CD4-positive, CD25-positive, alpha-beta regulatory T cell (primary cell): ENCODE data around the gene FHAD1. TPM values are rescaled to one million over a fixed set of nuclear protein-coding genes. Genes with fewer than 3 reads are reported as not detected.
A peak's percentile ranks its signal among the peaks of the same experiment; 100 is the strongest.

Experiments
- ATAC-seq, 2 donors: fragments of 150-1000 bp; cut with Tn5 transposase; one replicate each; pipeline ENCODE4 v1.10.0; 2021; ENCODE audit warnings: low read depth in 2 of 2, moderate number of reproducible peaks in 2 of 2, moderate library complexity in 1 of 2
- DNase-seq, 3 donors: peaks; one replicate each; pipeline versions ENCODE4 v3.0.0 to v3.0.0-alpha.2; 2012 to 2022; ENCODE audit warnings: mixed read lengths in 1 of 3
- H3K27ac ChIP-seq: one replicate; pipeline ENCODE4 v1.7.0; 2013; ENCODE audit warnings: mild to moderate bottlenecking, low read length; ENCODE audit not compliant: insufficient read depth, poor library complexity, severe bottlenecking
- H3K27me3 ChIP-seq: one replicate; pipeline ENCODE4 v1.7.0; 2013; ENCODE audit warnings: low read length; ENCODE audit not compliant: control insufficient read depth, insufficient read depth
- H3K36me3 ChIP-seq: one replicate; pipeline ENCODE4 v1.7.0; 2013; ENCODE audit warnings: mild to moderate bottlenecking, low read length, moderate library complexity; ENCODE audit not compliant: control insufficient read depth, insufficient read depth
- H3K4me1 ChIP-seq: 2 replicates; pipeline ENCODE4 v1.7.0; 2013; ENCODE audit warnings: mild to moderate bottlenecking, low read length; ENCODE audit not compliant: insufficient read depth, control insufficient read depth, poor library complexity, severe bottlenecking
- H3K4me3 ChIP-seq: one replicate; pipeline ENCODE4 v1.7.0; 2013; ENCODE audit warnings: low read depth, mild to moderate bottlenecking, low read length, moderate library complexity
- H3K9me3 ChIP-seq, 2 experiments: 1 replicate in 1 of 2; 2 replicates in 1 of 2; pipeline ENCODE4 v1.7.0; 2013; ENCODE audit warnings: low read length in 2 of 2, mild to moderate bottlenecking in 1 of 2, moderate library complexity in 1 of 2; ENCODE audit not compliant: control insufficient read depth in 2 of 2
- H3K27ac Mint-ChIP-seq, 3 donors: one replicate each; pipeline ENCODE4 v1.8.0; 2020 to 2022; ENCODE audit warnings: mild to moderate bottlenecking in 3 of 3, mixed read lengths in 3 of 3, moderate library complexity in 2 of 3
- H3K27me3 Mint-ChIP-seq: one replicate; pipeline ENCODE4 v1.8.0; 2022; ENCODE audit warnings: mild to moderate bottlenecking, mixed read lengths
- H3K36me3 Mint-ChIP-seq: one replicate; pipeline ENCODE4 v1.8.0; 2020; ENCODE audit warnings: mixed read lengths
- H3K4me1 Mint-ChIP-seq, 4 donors: one replicate each; pipeline ENCODE4 v1.8.0; 2020 to 2022; ENCODE audit warnings: mixed read lengths in 4 of 4, mild to moderate bottlenecking in 1 of 4
- H3K4me3 Mint-ChIP-seq, 4 donors: one replicate each; pipeline ENCODE4 v1.8.0; 2020 to 2022; ENCODE audit warnings: mild to moderate bottlenecking in 4 of 4, mixed read lengths in 4 of 4, moderate library complexity in 3 of 4
- H3K9me3 Mint-ChIP-seq, 7 donors: one replicate each; pipeline ENCODE4 v1.8.0; 2020 to 2022; ENCODE audit warnings: mixed read lengths in 7 of 7, mild to moderate bottlenecking in 3 of 7, moderate library complexity in 2 of 7
- polyA plus RNA-seq, 4 donors: library from polyadenylated mRNA; unstranded; fragments of 300-500 nt; fragmentation: Illumina TruSeq; gene quantifications; one replicate each; pipeline ENCODE4 v1.2.3, GENCODE V29; 2021
- total RNA-seq: library from RNA; stranded (reverse); gene quantifications from one replicate; pipeline ENCODE4 v1.2.3, GENCODE V29; 2022

Gene FHAD1
- total and polyA plus RNA-seq, 5 donors from 2014 or later = not detected

- H3K4me1 Mint-ChIP-seq = no peaks in the 10 kb centered on the region
- Histone ChIP-seq H3K4me1 (no peaks in the 10 kb centered on the region), H3K36me3 (no peaks in the 10 kb centered on the region), H3K27ac (no peak overlapping the region), H3K27me3 (peaks cover 6% of the 10 kb centered on the region), H3K9me3 (no peaks in the 10 kb centered on the region), H3K4me3 (no peak overlapping the region)
- DNase-seq (no peak), ATAC-seq (no peak)
- no peak overlapping the region for H3K27ac Mint-ChIP-seq
- no peaks in the 10 kb centered on the region for H3K36me3 Mint-ChIP-seq
- no peaks in the 10 kb centered on the region for H3K27me3 Mint-ChIP-seq
- peaks cover 0 to 2% (median 0%) of the 10 kb centered on the region in 7 donors for H3K9me3 Mint-ChIP-seq
- no peak overlapping the region for H3K4me3 Mint-ChIP-seq
Observed at GRCh38 chr1:15332525-15332924, 85.5 kb downstream of the FHAD1 start.

GRCh38 chr1:15332952-15333715, 86.1 kb downstream of the FHAD1 start:
- no peak overlapping the region for H3K4me3 ChIP-seq
- Mint-ChIP-seq H3K9me3 (peaks cover 0 to 2% (median 0%) of the 10 kb centered on the region in 7 donors), H3K27ac (no peak overlapping the region), H3K4me3 (no peak overlapping the region), H3K27me3 (peaks cover 2% of the 10 kb centered on the region), H3K4me1 (no peaks in the 10 kb centered on the region), H3K36me3 (no peaks in the 10 kb centered on the region)
- no peak for ATAC-seq
- H3K4me1 ChIP-seq = no peaks in the 10 kb centered on the region
- H3K27ac ChIP-seq = no peak overlapping the region
- DNase-seq = no peak
- H3K36me3 ChIP-seq = no peaks in the 10 kb centered on the region
- H3K27me3 ChIP-seq = peaks cover 6% of the 10 kb centered on the region
- H3K9me3 ChIP-seq = no peaks in the 10 kb centered on the region

DNA sequence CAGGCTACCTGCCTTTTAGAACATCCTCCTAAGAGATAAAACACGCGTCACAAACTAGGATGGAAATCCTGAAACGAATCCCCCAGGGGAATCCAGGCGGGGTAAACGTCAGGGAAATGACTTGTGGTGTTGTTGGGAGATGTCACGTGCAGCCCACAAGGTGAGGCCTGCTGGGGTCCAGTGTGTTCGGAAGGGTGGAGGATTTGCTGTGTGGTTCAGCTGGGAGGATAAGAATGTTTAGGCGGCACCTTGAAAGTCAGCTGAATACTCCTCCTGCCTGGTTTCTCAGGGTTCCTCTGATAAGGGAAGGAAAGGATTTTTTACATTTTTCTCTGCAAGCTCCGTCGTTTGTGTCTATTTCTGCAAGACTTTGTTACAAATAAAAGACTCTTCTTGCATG, 88.0 kb downstream of the FHAD1 start:
- H3K27ac Mint-ChIP-seq = no peak overlapping the region
- ATAC-seq (no peak), DNase-seq (no peak)
- H3K9me3 Mint-ChIP-seq = peaks cover 0 to 2% (median 0%) of the 10 kb centered on the region in 7 donors
- no peak overlapping the region for H3K4me3 Mint-ChIP-seq
- H3K4me1 Mint-ChIP-seq = peaks cover 0 to under 1% (median 0%) of the 10 kb centered on the region in 4 donors
- Histone ChIP-seq H3K27me3 (peaks cover 2% of the 10 kb centered on the region), H3K4me3 (no peak overlapping the region), H3K36me3 (no peaks in the 10 kb centered on the region), H3K9me3 (no peaks in the 10 kb centered on the region), H3K4me1 (no peaks in the 10 kb centered on the region), H3K27ac (no peak overlapping the region)
- peaks cover 6% of the 10 kb centered on the region for H3K27me3 Mint-ChIP-seq
- no peaks in the 10 kb centered on the region for H3K36me3 Mint-ChIP-seq

GRCh38 chr1:15336866-15337265, 89.8 kb downstream of the FHAD1 start:
- H3K27me3 Mint-ChIP-seq = peaks cover 6% of the 10 kb centered on the region
- no peak overlapping the region for H3K27ac Mint-ChIP-seq

DNA sequence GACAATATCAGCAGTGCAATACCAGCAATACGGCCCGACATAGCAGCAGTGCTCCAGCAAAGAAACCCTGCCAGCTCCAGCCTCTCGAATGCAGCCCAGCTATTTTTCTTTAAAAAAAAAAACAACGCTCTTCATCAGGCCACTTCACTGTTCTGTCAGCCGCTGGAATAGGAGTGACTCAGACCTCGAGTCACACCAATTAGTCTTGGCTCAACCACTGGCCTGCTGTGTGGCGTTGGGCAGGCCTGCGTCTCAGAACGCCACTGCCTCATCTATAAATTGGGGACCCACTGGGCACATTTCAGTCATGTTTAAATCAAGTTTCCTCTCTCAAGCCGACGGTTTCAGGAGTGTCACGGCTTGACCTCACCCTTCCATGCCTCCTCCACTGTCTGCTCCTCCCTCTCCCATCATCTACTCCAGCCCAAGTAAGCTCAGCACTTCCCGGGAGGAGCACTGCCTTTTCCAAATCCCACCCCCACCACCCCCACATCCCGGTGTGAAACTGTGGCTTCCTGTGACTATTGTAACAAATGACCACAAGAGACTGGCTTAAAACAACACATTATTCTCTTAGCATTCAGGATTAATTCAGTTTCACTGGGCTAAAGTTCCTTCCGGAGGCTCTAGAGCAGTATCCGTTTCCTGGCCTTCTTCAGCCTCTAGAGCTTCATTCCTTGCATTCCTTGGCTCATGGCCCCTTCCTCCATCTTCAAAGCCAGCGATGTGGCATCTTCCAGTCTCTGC, 90.8 kb downstream of the FHAD1 start:
- Histone ChIP-seq H3K4me1 (peaks cover 11% of the 10 kb centered on the region), H3K36me3 (no peaks in the 10 kb centered on the region), H3K27ac (no peak overlapping the region), H3K27me3 (no peaks in the 10 kb centered on the region), H3K9me3 (no peaks in the 10 kb centered on the region), H3K4me3 (no peak overlapping the region)
- H3K27ac Mint-ChIP-seq = peak overlapping the region in 1 of 3 donors; percentile 69
- DNase-seq = no peak
- peaks cover 6% of the 10 kb centered on the region for H3K27me3 Mint-ChIP-seq
- peaks cover 0 to 2% (median 0%) of the 10 kb centered on the region in 7 donors for H3K9me3 Mint-ChIP-seq
- H3K4me3 Mint-ChIP-seq = no peak overlapping the region
- no peaks in the 10 kb centered on the region for H3K36me3 Mint-ChIP-seq
- no peak for ATAC-seq
- peaks cover 7 to 19% (median 15%) of the 10 kb centered on the region in 4 donors for H3K4me1 Mint-ChIP-seq

More at GRCh38 chr1:15336866-15337265, 89.8 kb downstream of the FHAD1 start:
- Mint-ChIP-seq H3K36me3 (no peaks in the 10 kb centered on the region), H3K9me3 (peaks cover 0 to 2% (median 0%) of the 10 kb centered on the region in 7 donors), H3K4me3 (no peak overlapping the region), H3K4me1 (peaks cover 3 to 14% (median 10%) of the 10 kb centered on the region in 4 donors)
- Histone ChIP-seq H3K27ac (no peak overlapping the region), H3K9me3 (no peaks in the 10 kb centered on the region), H3K36me3 (no peaks in the 10 kb centered on the region), H3K4me1 (peaks cover 3% of the 10 kb centered on the region), H3K27me3 (no peaks in the 10 kb centered on the region), H3K4me3 (no peak overlapping the region)
- DNase-seq (no peak), ATAC-seq (no peak)

DNA sequence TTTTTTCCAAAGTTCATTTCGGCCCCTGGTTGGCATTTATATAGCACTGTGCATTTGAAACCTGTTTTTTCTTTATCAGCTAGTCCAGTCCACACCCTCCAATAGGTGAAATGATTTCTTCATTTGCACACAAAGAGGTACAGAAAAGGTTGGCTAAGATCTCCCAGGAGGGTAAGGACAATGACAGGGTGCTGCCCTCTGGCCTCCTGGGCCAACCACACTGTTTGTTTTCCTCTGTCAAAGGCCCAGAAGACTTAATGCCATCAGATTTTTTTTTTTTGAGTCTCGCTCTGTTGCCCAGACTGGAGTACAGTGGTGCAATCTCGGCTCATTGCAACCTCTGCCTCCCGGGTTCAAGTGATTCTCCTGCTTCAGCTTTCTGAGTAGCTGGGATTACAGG, 92.5 kb downstream of the FHAD1 start:
- no peak for ATAC-seq
- peaks cover 6% of the 10 kb centered on the region for H3K27me3 Mint-ChIP-seq
- Histone ChIP-seq H3K9me3 (no peaks in the 10 kb centered on the region), H3K27ac (no peak overlapping the region), H3K36me3 (no peaks in the 10 kb centered on the region), H3K4me1 (peaks cover 11% of the 10 kb centered on the region), H3K4me3 (no peak overlapping the region), H3K27me3 (no peaks in the 10 kb centered on the region)
- no peak overlapping the region for H3K4me3 Mint-ChIP-seq
- H3K9me3 Mint-ChIP-seq = peaks cover 0 to 2% (median 0%) of the 10 kb centered on the region in 7 donors
- no peak for DNase-seq
- peaks cover 7 to 29% (median 16%) of the 10 kb centered on the region in 4 donors for H3K4me1 Mint-ChIP-seq
- H3K36me3 Mint-ChIP-seq = no peaks in the 10 kb centered on the region
- no peak overlapping the region for H3K27ac Mint-ChIP-seq

DNA sequence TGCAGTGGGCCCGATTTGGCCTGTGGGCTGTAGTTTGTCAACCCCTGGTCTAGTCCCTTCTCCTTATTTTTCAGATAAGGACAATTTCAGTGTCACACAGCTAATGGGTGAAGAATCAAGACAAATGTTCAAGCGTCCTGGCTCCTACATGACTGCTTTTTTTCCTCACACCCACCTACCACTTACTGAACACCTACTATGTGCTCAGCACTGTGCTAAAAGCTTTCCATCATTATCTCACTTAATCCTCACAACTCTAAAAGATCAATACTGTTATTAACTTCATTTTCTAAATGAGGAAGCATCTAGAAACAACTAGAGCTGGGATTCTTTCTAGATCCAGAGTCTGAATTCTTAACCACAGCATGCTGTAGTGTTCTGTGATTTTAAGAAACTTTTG, 94.2 kb downstream of the FHAD1 start:
- peaks cover 10 to 46% (median 26%) of the 10 kb centered on the region in 4 donors for H3K4me1 Mint-ChIP-seq

More for the DNA sequence above, 94.2 kb downstream of the FHAD1 start:
- Mint-ChIP-seq H3K27me3 (peaks cover 17% of the 10 kb centered on the region), H3K4me3 (peak overlapping the region in 1 of 4 donors; percentile 28), H3K9me3 (no peaks in the 10 kb centered on the region), H3K27ac (peak overlapping the region in 1 of 3 donors; percentile 25), H3K36me3 (no peaks in the 10 kb centered on the region)
- no peaks in the 10 kb centered on the region for H3K36me3 ChIP-seq
- ATAC-seq (no peak), DNase-seq (no peak)
- H3K27ac ChIP-seq = no peak overlapping the region
- no peaks in the 10 kb centered on the region for H3K27me3 ChIP-seq
- H3K9me3 ChIP-seq = no peaks in the 10 kb centered on the region
- no peak overlapping the region for H3K4me3 ChIP-seq
- H3K4me1 ChIP-seq = peaks cover 21% of the 10 kb centered on the region
